Measurements from ENCODE around the gene GAP43.

Gene GAP43

GRCh38 chr3:115651087-115651486 is 27.8 kb downstream of the GAP43 start:
- H3K4me3 ChIP-seq (ENCODE audit: low read depth, low read length): no peak overlapping the region
- TF ChIP-seq MYC (IDR thresholded peaks at IDR 0.05; ENCODE audit: low read depth, low read length) (no peak), CTCF (IDR thresholded peaks at IDR 0.05; ENCODE audit: low read depth, low read length) (no peak), MAX (IDR thresholded peaks at IDR 0.05; ENCODE audit: low read depth, low read length) (no peak), POLR2A (IDR thresholded peaks at IDR 0.05; ENCODE audit: extremely low read depth, insufficient read length) (no peak)

GRCh38 chr3:115651599-115651998 is 28.3 kb downstream of the GAP43 start:
- TF ChIP-seq POLR2A (IDR thresholded peaks at IDR 0.05; ENCODE audit: extremely low read depth, insufficient read length): no peak
- TF ChIP-seq MYC (IDR thresholded peaks at IDR 0.05; ENCODE audit: low read depth, low read length): no peak
- no peak for TF ChIP-seq CTCF (IDR thresholded peaks at IDR 0.05; ENCODE audit: low read depth, low read length)
- no peak for TF ChIP-seq MAX (IDR thresholded peaks at IDR 0.05; ENCODE audit: low read depth, low read length)
- H3K4me3 ChIP-seq (ENCODE audit: low read depth, low read length): no peak overlapping the region
- DNase-seq (ENCODE audit: low read depth): no peak

More at GRCh38 chr3:115651087-115651486, 27.8 kb downstream of the GAP43 start:
- peak; percentile 57 for DNase-seq (ENCODE audit: low read depth)

- TF ChIP-seq POLR2A (IDR thresholded peaks at IDR 0.05; ENCODE audit: extremely low read depth, insufficient read length): no peak
- no peak for TF ChIP-seq CTCF (IDR thresholded peaks at IDR 0.05; ENCODE audit: low read depth, low read length)
- TF ChIP-seq MAX (IDR thresholded peaks at IDR 0.05; ENCODE audit: low read depth, low read length): no peak
- TF ChIP-seq MYC (IDR thresholded peaks at IDR 0.05; ENCODE audit: low read depth, low read length): no peak
- DNase-seq (ENCODE audit: low read depth): peak; percentile 64
- H3K4me3 ChIP-seq (ENCODE audit: low read depth, low read length): no peak overlapping the region
Measured at GRCh38 chr3:115652738-115653137, 29.4 kb downstream of the GAP43 start.

- DNase-seq (ENCODE audit: low read depth): no peak
- H3K4me3 ChIP-seq (ENCODE audit: low read depth, low read length): no peak overlapping the region
- TF ChIP-seq MAX (IDR thresholded peaks at IDR 0.05; ENCODE audit: low read depth, low read length) (no peak), CTCF (IDR thresholded peaks at IDR 0.05; ENCODE audit: low read depth, low read length) (no peak), POLR2A (IDR thresholded peaks at IDR 0.05; ENCODE audit: extremely low read depth, insufficient read length) (no peak), MYC (IDR thresholded peaks at IDR 0.05; ENCODE audit: low read depth, low read length) (no peak)
Measured at GRCh38 chr3:115655761-115656282, 32.5 kb downstream of the GAP43 start.

- peak overlapping the region; percentile 76 for H3K4me3 ChIP-seq (ENCODE audit: low read depth, low read length)
Measured at GRCh38 chr3:115657168-115657567, 33.9 kb downstream of the GAP43 start.

More at GRCh38 chr3:115657168-115657567, 33.9 kb downstream of the GAP43 start:
- peak; percentile 25 for DNase-seq (ENCODE audit: low read depth)
- TF ChIP-seq CTCF (IDR thresholded peaks at IDR 0.05; ENCODE audit: low read depth, low read length) (no peak), MAX (IDR thresholded peaks at IDR 0.05; ENCODE audit: low read depth, low read length) (no peak), POLR2A (IDR thresholded peaks at IDR 0.05; ENCODE audit: extremely low read depth, insufficient read length) (no peak), MYC (IDR thresholded peaks at IDR 0.05; ENCODE audit: low read depth, low read length) (no peak)
